GM12878 (cell line): ENCODE data around the gene RNASEH2A. TPM values are rescaled to one million over a fixed set of nuclear protein-coding genes. Genes with fewer than 3 reads are reported as not detected.

Experiments used
- BACH1 ChIP-seq: fragments of 450-650 bp; IDR thresholded peaks from 2 replicates; pipeline ENCODE4 v1.6.1; 2017; ENCODE audit warnings: mild to moderate bottlenecking, borderline replicate concordance
- BMI1 ChIP-seq: fragments of 450-650 bp; IDR thresholded peaks from 2 replicates; pipeline ENCODE4 v1.6.1; 2016; ENCODE audit warnings: mild to moderate bottlenecking, moderate library complexity, borderline replicate concordance
- CREB1 ChIP-seq: IDR thresholded peaks from 2 replicates; pipeline ENCODE4 v1.6.1; 2012; ENCODE audit warnings: low read depth, mild to moderate bottlenecking, inconsistent platforms
- HSF1 ChIP-seq: fragments of 150-350 bp; IDR thresholded peaks from 2 replicates; pipeline ENCODE4 v1.6.1; 2014; ENCODE audit warnings: mild to moderate bottlenecking, low read depth, low read length
- JUND ChIP-seq: IDR thresholded peaks from 2 replicates; pipeline ENCODE4 v1.6.1; 2012; ENCODE audit warnings: low read depth, mild to moderate bottlenecking, low read length, improper control_type of control experiment, moderate library complexity
- MLLT1 ChIP-seq: fragments of 450-650 bp; IDR thresholded peaks from 2 replicates; pipeline ENCODE4 v1.6.1; 2016; ENCODE audit warnings: mild to moderate bottlenecking
- NFXL1 ChIP-seq: fragments of 450-650 bp; IDR thresholded peaks from 2 replicates; pipeline ENCODE4 v1.6.1; 2017; ENCODE audit warnings: antibody characterized with exemption, mild to moderate bottlenecking, borderline replicate concordance
- NFYB ChIP-seq: IDR thresholded peaks from 2 replicates; pipeline ENCODE4 v1.6.1; 2011; ENCODE audit warnings: low read depth, mild to moderate bottlenecking, low read length, improper control_type of control experiment, moderate library complexity; ENCODE audit not compliant: insufficient read depth
- RAD21 ChIP-seq: IDR thresholded peaks from 2 replicates; pipeline ENCODE4 v1.6.1; 2011; ENCODE audit warnings: mild to moderate bottlenecking, low read depth, low read length, moderate library complexity; ENCODE audit not compliant: insufficient read depth
- RB1 ChIP-seq: fragments of 450-650 bp; formaldehyde crosslinking; IDR thresholded peaks from 2 replicates; pipeline ENCODE4 v1.6.1; 2017; ENCODE audit warnings: mild to moderate bottlenecking, borderline replicate concordance
- RCOR1 ChIP-seq: conservative IDR thresholded peaks from 2 replicates; pipeline ENCODE4 v1.6.1; 2012; ENCODE audit warnings: low read depth, low read length, improper control_type of control experiment
- RFX5 ChIP-seq: IDR thresholded peaks from 2 replicates; pipeline ENCODE4 v1.6.1; 2011; ENCODE audit warnings: low read depth, low read length, improper control_type of control experiment
- SMAD5 ChIP-seq: IDR thresholded peaks from 2 replicates; pipeline ENCODE4 v1.6.1; 2016; ENCODE audit warnings: antibody characterized with exemption, low read depth
- SRF ChIP-seq, 2 experiments: IDR thresholded peaks; 2 replicates each; pipeline ENCODE4 v1.6.1; 2011; ENCODE audit warnings: low read depth in 2 of 2, low read length in 2 of 2, mild to moderate bottlenecking in 1 of 2, moderate library complexity in 1 of 2
- STAT1 ChIP-seq: fragments of 450-650 bp; conservative IDR thresholded peaks from 2 replicates; pipeline ENCODE4 v1.6.1; 2014; ENCODE audit warnings: antibody characterized with exemption, mild to moderate bottlenecking
- TAF1 ChIP-seq: IDR thresholded peaks from 2 replicates; pipeline ENCODE4 v1.6.1; 2011; ENCODE audit warnings: mild to moderate bottlenecking, low read depth, low read length, borderline replicate concordance
- ZBTB33 ChIP-seq: fragments of 450-650 bp; IDR thresholded peaks from 2 replicates; pipeline ENCODE4 v1.6.1; 2017; ENCODE audit warnings: mild to moderate bottlenecking
- ZNF24 ChIP-seq: fragments of 450-650 bp; IDR thresholded peaks from 2 replicates; pipeline ENCODE4 v1.6.1; 2017; ENCODE audit warnings: antibody characterized with exemption, mild to moderate bottlenecking
- polyA plus RNA-seq, 11 experiments: library from polyadenylated mRNA; depleted of rRNA in 4 of 11; unstranded in 6 of 11; stranded (reverse) in 5 of 11; fragments of >200 nt; fragmentation: Nextera tagmentation in 4 of 11; fragmentation: Illumina TruSeq in 1 of 11; extraction: Ambion mirVana in 4 of 11; extraction: Trizol in 1 of 11; gene quantifications; 1 replicate in 1 of 11; 2 replicates in 10 of 11; pipeline versions ENCODE4 v1.2.1 to v1.2.3, GENCODE V29; 2011 to 2016; ENCODE audit warnings: inconsistent platforms in 2 of 11, missing spikeins in 2 of 11, low read depth in 1 of 11
- total RNA-seq, 4 experiments: library from RNA; depleted of rRNA in 3 of 4; stranded (reverse); fragments of >200 nt in 3 of 4; fragmentation: Illumina TruSeq in 1 of 4; extraction: Trizol in 1 of 4; gene quantifications; 2 replicates each; pipeline versions ENCODE4 v1.2.1 to v1.2.3, GENCODE V29; 2013 to 2021
- TF ChIP-seq, protein P1 (sequence below): IDR thresholded peaks from 2 replicates; pipeline ENCODE4 v1.6.1; 2011; ENCODE audit warnings: low read depth, low read length, improper control_type of control experiment, borderline replicate concordance
- TF ChIP-seq, protein P2 (sequence below): fragments of 450-650 bp; IDR thresholded peaks from 2 replicates; pipeline ENCODE4 v1.6.1; 2014; ENCODE audit warnings: mild to moderate bottlenecking
- TF ChIP-seq, protein P3 (sequence below): fragments of 450-650 bp; conservative IDR thresholded peaks from 2 replicates; pipeline ENCODE4 v1.6.1; 2017; ENCODE audit warnings: mild to moderate bottlenecking, moderate library complexity

Gene RNASEH2A
- total and polyA plus RNA-seq, 10 of the 15 experiments (the other 5 are each of a cell fraction or from before 2014, with no cell fraction given), result 17.4 to 103 (median 40.4) TPM

DNA sequence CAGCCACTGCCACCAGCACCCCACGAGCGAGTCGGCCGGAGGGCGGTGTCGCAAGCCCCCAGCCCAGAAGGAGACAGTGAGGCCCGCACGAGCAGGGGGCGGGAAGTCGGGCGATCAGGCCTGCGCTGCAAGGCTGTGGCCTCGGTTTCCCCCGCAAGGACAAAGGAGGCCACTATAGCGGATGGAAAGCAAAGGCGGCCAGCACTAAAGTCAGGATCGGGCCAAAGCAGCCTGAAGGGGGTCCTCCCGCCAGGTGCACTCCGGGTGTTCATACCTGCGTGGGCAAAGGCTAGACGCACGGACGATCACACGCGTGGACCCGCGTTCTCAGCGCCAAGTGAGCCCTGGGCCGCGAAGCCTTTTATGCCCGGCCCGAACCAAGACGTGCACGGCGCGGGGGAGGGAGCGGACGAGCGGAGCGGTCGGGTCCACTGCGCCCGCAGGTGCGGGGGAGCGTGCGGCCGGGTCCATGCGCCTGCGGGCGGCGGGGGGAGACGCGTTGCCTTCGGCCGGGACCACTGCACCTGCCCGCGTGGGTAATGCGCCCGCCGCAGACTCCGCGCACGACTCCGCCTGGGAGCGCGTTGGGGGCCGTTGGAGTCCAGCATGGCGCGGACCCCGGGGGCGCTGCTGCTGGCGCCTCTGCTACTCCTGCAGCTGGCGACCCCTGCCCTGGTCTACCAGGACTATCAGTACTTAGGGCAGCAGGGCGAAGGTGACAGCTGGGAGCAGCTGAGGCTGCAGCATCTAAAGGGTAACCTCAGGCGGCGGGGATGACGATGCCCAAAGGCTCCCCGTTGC, 4.7 kb upstream of the RNASEH2A start, which contains the start of the genes PRDX2 and THSD8 (continued):
- TF ChIP-seq HSF1 (no peak), NFYB (no peak), TAF1 (peak; percentile 86), RCOR1 (no peak), BACH1 (peak; percentile 88; the same call in 1 of the 2 replicates), MLLT1 (peak; percentile 68; the same call in 1 of the 2 replicates), NFXL1 (no peak), RAD21 (no peak), ZBTB33 (no peak), CREB1 (peak; percentile 53; the same call in 1 of the 2 replicates), ZNF24 (no peak), SMAD5 (peak; percentile 89), RFX5 (no peak), RB1 (peak; percentile 89), BMI1 (no peak), SRF (IDR thresholded peaks at IDR 0.05; ENCODE audit: low read depth in 2 of 2, low read length in 2 of 2) (no peak; a peak in 1 of 4 replicates), STAT1 (no peak), JUND (peak; percentile 100)
- TF ChIP-seq, protein P1, sequence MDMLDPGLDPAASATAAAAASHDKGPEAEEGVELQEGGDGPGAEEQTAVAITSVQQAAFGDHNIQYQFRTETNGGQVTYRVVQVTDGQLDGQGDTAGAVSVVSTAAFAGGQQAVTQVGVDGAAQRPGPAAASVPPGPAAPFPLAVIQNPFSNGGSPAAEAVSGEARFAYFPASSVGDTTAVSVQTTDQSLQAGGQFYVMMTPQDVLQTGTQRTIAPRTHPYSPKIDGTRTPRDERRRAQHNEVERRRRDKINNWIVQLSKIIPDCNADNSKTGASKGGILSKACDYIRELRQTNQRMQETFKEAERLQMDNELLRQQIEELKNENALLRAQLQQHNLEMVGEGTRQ, result no peak
- TF ChIP-seq, protein P2, sequence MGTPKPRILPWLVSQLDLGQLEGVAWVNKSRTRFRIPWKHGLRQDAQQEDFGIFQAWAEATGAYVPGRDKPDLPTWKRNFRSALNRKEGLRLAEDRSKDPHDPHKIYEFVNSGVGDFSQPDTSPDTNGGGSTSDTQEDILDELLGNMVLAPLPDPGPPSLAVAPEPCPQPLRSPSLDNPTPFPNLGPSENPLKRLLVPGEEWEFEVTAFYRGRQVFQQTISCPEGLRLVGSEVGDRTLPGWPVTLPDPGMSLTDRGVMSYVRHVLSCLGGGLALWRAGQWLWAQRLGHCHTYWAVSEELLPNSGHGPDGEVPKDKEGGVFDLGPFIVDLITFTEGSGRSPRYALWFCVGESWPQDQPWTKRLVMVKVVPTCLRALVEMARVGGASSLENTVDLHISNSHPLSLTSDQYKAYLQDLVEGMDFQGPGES, result no peak; the same call in 1 of the 2 replicates
- TF ChIP-seq, protein P3, sequence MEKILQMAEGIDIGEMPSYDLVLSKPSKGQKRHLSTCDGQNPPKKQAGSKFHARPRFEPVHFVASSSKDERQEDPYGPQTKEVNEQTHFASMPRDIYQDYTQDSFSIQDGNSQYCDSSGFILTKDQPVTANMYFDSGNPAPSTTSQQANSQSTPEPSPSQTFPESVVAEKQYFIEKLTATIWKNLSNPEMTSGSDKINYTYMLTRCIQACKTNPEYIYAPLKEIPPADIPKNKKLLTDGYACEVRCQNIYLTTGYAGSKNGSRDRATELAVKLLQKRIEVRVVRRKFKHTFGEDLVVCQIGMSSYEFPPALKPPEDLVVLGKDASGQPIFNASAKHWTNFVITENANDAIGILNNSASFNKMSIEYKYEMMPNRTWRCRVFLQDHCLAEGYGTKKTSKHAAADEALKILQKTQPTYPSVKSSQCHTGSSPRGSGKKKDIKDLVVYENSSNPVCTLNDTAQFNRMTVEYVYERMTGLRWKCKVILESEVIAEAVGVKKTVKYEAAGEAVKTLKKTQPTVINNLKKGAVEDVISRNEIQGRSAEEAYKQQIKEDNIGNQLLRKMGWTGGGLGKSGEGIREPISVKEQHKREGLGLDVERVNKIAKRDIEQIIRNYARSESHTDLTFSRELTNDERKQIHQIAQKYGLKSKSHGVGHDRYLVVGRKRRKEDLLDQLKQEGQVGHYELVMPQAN, result no peak; the same call in 1 of the 2 replicates
